T-helper 2 cell (primary cell): ENCODE measurements around the gene CIPC.

Source experiments
- DNase-seq, 5 experiments: peaks; one replicate each; pipeline versions ENCODE4 v3.0.0 to v3.0.0-alpha.2; 2012 to 2022

Gene CIPC

DNA sequence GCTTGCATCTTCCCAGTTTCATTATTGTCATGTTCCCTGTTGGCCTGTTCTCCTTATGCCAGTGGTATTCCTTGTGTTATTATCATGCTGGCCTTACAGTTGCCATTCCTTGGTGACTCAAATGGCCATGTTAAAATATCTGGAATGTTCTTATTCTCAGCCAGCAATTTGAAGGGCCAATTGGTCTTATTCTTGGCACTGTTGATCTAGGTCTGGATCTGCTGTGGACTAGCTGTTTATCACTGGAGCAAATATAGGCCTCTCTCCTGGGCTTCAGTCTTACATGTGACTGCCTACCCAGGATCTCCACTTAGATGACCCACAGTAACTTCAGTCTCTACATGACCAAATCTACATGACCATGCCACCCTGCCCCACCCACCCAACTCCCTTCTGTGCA, 5.4 kb downstream of the CIPC start:
- no peak for DNase-seq

GRCh38 chr14:77103951-77104350, 5.9 kb downstream of the CIPC start:
- DNase-seq: no peak

DNA sequence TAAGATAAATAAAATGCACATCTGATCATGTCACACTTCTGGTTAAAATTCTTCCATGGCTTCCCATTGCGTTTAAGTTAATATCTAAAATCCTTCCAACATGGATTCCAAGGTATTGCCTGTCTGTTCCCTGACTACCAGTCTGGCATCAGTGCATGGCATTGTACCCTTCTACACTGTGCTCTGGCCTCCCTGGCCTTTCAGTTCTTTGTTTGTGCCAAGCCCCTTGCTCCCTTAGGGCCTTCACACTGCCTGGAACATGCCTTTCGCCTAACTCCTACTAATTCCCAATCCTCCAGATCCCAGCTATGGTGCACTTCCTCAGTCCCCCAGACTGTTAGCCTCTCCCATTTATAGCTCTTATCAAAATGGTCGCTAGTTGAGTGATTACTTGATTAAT, 6.3 kb downstream of the CIPC start:
- DNase-seq: no peak

GRCh38 chr14:77105145-77105939, 7.3 kb downstream of the CIPC start:
- DNase-seq: no peak

- DNase-seq: no peak
These were observed 8.6 kb downstream of the CIPC start for GRCh38 chr14:77106666-77107065.

GRCh38 chr14:77107228-77107627, 9.2 kb downstream of the CIPC start:
- no peak for DNase-seq

GRCh38 chr14:77108753-77109152, 10.7 kb downstream of the CIPC start:
- DNase-seq: no peak

GRCh38 chr14:77109656-77110055, 11.6 kb downstream of the CIPC start:
- no peak for DNase-seq

GRCh38 chr14:77110286-77110685, 12.2 kb downstream of the CIPC start:
- no peak for DNase-seq

- DNase-seq: no peak
These were observed 13.0 kb downstream of the CIPC start for GRCh38 chr14:77111021-77111420.

GRCh38 chr14:77113644-77114043, 15.6 kb downstream of the CIPC start:
- DNase-seq: no peak

- DNase-seq: no peak
These were observed 16.6 kb downstream of the CIPC start for GRCh38 chr14:77114609-77115008.

DNA sequence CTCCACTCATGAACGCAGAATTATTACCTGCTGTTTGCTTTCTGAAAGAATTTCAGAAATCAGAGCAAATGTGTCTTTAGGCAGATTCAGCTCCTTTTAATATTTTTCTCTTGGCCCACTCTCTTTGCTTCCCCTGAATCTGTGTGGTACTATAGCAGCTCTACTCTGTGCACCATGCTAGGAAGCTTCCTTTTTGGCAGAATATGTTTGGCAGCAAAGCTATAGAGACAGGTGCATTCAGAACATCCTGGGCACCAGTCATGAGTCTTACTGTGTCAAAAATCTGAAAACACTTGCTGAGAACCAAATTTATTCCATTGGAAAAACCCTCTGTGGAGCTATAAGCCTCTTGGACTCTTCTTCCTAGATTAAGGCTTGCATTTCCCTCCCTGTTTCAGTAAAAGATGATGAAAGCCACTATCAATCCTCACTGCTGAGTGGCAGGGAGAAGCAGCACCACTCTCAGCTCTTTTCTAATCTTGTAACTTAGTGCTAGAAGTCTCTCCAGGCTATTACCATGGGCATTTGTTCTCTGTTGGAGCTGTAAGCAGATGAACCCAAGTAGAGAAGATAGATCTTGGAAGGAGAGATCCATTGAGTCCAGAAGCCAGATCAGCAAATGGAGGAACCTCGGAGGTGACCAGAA, 18.2 kb downstream of the CIPC start:
- DNase-seq: no peak

- DNase-seq: peak in 1 of 5 experiments; percentile 68
These were observed 21.8 kb downstream of the CIPC start for GRCh38 chr14:77119851-77120250.

DNA sequence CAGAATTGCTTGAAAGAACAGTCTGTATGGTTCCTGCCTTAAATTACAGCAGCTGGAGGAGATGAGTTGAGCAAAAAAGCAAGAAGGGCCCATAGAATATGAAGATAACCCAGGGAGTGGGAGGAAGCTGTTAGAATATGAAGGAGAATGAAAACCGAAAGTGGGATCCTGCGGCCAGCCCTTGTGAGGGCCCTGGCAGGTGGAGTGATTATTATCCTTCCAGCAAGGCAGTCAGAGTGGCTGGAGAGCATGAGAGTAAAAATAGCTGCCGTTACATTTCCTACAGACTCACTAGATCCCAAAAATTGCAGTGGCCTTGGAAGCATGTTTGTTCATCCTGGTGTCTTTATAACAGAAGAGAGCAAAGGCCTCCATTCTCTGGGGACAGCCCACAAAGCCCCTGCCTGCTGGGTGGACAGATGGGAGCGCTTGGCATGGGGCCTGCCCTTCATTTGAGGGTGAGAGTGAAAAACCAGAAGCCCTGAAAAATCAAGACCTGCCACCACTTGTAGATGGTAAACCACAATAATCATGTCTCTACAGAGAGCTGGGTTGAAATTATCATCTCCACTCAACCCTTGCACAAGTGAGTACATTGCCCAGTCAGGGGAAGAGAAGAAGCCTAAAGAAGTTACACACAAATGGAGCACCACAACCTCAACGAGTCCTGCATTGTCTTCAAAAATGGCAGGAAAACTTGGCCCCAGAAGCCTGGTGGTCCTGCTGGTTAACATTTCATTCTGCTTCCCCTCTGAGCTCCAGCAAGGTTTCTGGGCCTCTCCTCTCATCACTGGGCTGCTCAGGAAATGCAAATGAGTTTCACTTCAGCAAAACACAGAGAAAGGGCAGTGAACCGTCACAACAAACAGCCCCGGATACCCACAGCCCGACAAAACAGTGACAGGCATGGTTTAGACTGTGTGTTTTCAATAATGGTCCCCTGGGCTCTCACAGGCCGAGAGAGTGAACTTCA, 23.0 kb downstream of the CIPC start:
- peak in 2 of 5 experiments; percentile 53 to 91 for DNase-seq

DNA sequence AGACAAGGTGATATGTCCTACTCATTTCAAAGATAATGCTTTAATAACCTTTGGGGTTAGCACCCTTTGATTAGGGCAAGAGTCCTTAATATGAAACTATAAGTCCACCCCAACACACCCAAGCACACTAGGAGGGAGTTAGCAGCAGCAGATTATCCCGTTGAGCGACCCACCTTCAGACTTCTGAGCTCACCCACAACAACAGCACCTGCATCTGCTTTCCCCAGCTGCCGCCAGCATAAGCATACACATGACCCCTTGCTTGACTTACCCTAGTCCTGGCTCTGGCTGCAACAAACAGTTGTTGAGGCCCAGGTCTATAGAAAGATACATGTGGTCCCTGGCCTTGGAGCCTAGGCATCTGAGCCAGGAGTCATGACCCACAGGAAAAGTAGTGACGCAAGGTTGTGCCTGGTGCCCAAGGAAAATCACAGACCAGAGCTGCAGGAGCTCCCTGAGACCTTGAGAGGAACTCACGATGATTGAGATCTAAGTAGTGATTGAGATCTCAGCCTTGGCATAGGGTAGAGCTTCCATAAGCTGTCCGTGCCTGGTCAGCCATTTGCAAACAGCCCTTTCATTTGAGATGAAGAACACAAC, 24.6 kb downstream of the CIPC start:
- no peak for DNase-seq

DNA sequence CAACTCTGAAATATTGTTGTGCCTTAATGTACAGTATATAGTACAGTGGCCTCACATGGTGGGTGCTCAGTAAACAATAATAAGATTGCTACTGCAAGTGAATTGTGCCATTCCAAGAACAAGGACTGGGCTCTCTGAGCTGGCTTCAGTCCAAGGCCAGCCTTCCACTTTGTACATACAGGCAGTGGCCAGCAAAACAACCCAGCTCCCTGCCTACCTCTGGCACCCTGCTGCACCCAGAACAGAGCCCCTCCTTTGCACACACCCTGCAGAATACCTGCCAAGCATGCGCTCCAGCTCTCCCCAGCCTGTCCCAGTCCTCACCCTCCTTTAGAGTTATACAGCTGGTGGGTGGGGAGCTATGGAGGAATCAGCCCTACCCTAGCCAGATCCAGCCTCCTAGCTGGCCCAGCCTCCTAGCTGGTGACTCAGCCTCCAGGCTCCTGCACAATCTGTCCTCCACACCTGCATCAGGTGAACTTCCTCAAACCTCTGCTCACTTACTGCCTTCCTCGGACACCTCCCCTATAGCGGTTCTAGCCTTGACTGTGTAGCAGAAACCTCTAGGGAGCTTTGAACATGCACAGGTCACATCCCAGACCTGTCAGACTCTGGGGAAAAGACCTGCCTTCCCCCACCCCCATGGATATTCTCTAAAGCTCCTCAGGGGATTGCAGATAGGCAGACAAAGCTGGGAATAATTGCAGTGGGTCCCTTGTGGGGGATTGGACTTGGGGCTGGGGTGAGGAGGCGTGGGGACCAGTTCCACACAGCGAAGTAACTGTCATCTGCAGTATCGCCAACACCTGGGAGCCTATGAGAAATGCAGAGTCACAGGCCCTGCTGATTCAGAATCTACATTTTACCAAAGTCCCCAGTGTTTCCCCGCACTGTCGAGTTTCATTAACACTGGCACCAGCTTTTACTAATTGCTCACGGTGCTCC, 25.6 kb downstream of the CIPC start:
- DNase-seq: peak in 1 of 5 experiments; percentile 16

DNA sequence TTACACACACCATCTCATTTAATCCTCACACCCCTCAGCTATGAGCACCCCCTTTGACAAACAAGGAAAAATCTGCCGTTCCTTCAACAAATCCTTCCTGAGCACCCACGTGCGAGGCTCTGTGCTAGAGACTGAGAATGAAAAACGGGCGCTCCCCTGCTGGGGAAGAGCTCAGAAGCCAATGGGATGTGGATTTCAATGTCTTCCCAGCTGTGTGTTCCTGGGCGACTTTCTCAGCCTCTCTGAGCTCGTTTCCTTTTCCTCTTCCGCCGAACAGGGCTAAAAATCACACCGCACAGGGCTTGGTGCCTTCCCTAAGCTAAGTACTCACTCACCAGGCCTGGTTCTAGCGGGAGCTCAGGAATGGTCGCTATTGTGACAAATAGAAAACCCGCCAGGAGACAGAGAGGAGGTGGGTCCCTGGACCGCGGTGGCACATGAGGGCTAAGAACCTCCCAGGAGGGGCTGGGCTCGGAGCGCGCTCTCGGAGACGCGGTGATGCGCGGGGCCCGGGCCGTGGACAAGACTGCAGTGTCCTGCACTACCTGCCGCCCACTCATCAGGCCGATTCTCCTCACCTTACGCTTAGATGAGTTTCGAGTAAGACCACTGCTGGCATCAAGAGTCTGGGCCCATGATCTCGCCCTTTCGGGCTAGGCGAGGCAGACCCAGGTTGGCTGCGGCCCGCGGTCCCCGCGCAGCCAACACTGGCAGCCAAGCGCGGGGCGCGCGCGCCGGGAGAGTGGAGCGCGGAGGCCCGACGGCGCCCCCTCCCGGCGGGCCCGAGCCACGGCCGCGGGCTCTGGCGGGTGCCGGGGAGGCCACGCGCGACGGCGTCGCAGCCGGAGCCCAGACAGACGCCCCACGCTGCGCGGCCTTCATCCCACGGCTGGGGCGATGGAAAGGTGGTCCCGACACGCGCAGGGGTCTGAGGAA, 26.6 kb downstream of the CIPC start:
- DNase-seq: peak; percentile 38 to 80 (median 58)

DNA sequence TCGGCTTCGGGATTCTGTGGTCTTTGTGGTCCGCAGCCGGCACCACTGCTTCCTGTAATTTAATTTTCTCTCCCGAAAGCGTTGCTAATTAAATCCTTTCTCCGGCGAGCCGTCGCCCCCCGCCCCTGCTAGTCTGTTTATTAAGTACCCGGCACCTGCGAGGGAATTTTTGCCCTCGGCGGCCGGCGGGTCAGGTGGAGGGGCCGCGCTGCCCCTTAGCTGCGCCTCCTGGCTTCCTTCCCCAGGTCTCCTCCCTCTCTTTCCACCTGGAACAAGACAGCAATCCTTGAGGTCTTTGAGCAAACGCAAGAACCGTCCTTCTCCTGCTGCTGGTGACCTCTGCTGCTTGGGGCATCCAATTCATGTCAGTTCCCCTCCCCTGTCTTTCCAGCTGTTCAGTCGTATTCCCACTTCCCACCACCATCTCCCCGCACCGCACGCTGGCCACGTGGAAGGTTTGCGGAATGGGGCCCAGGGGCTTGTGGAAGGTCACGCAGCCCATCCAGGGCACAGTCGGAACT, 27.3 kb downstream of the CIPC start:
- DNase-seq: no peak

GRCh38 chr14:77125823-77126325, 27.8 kb downstream of the CIPC start:
- DNase-seq: no peak
